ENCODE data around the gene CCND2.
A peak's percentile ranks its signal among the peaks of the same experiment; 100 is the strongest.

CCND2 gene

DNA sequence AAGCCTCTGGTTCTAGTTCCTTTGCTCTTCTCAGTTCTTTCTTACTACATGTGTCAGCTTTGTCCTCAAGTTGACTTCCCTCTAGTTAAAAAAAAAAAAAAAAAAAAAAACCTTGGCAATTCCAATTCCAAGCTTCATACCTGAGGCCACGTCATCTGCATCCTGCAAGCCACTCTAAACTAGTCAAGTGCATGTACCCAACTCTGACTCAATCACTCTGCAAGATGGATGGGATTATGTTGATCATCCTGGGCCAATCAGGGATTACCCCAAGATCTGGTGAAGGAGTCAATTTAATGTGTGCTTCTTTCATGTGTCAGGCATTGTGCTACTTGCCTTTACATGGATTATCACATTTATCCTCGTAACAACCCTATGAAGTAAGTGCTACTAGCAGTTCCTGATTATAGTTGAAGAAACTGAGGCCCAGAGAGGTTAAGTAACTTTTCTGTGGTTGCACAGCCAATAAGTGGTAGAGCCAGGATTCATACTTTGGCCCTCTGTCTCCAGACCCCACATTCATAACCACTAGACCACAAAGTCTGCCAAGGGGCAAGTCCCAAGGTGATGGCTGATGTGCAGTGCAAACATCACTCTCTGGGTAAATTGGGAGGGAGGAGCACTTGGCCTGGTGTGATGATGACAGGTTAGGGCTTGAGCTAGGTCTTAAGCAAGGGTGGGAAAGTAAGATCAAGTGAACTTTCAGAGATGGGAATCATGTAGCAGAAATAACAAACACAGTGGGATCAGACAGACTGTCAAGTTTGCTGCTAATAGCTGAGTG is 17.3 kb upstream of the CCND2 start:
- no peak for DNase-seq (ENCODE audit: low read depth)

DNA sequence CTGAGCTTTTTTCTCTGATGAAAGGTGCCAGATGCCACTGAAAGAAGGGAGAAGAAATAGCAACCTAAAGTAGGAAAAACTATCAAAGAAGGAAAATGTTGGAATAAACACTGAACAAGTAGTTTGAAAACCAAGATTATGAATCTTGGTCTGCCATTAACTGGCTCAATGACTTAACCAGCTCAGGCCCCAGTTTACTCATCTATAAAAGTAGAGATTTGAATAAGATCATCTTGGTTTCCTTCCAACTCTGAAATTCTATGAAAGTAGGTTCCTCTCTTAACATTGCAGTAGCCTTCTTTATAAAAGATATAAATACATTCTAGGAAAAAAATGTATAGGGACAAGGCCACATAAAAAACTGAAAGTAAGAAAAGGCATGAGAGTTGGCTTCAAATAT is 16.1 kb upstream of the CCND2 start:
- no peak for DNase-seq (ENCODE audit: low read depth)

DNA sequence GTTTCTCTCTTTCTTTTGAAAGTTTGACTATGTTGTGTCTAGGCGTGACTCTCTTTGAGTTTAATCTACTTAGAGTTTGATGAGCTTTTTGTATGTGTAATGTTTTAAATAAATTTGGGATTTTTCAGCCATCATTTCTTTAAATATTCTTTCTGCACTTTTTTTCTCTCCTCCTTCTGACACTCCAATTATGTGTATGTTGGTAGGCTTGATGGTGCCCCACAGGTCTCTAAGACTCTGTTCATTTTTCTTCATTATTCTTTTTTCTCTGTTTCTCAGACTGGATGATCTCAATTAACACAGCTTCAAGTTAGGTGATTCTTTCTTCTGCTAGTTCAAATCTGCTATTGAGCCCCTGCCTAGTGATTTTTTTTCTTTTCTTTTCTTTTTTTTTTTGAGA is 14.5 kb upstream of the CCND2 start:
- DNase-seq (ENCODE audit: low read depth), result no peak

DNA sequence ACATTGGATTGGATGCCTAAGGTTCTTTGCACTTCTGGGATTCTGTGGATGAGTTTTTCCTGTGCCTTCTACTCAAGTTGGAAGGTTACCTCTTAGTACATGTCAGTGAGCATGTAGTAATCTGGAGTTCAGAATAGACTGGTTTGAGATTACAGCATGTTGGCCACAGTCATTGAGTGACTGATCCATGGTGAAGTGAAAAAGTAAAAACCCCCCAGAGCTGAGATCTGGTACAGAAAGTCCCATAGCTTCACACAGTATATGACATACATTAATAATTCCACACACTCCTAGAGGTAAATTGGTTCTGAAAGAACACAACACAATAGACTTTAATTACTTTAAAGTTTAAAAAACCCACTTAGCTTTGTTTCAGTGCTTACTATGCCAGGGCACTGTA is 11.9 kb upstream of the CCND2 start:
- DNase-seq (ENCODE audit: low read depth), result no peak

DNA sequence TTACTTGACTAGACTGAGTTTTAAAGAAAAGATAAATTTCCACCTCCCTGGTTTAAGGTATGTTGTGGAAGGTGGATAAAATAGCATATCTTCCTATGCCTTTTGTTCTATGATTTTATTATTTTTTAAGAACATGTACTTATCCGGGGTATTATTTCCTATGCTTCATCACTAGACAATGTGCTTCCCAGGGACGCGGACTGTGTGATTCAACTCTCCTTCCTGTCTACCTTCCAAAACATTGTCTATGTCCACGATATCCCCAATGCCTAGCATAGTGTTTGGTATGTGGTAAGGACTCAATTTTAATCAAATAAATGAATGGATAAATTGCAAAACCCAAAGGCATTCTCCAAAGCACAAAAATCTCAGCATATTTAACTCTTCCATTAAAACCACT is 8.3 kb upstream of the CCND2 start:
- DNase-seq (ENCODE audit: low read depth), result no peak

DNA sequence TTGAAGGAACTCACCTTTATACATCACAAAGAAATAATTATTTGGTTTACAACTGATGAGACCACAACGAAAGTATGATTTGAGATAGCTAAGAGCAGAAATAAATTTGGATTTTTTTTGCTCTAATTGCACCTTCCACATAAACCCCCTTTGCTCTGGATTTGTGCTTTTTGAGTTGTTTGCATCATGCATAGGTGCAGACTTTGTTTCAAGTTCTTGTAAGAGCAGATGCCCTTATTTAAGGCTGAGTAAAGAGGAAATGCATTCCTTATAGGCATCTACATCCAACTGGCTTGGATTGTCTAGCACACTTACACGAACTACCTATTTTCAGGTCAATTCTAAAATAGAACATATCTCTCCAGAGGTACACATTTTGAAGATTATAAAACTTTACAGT is 6.6 kb upstream of the CCND2 start:
- DNase-seq (ENCODE audit: low read depth), result no peak

DNA sequence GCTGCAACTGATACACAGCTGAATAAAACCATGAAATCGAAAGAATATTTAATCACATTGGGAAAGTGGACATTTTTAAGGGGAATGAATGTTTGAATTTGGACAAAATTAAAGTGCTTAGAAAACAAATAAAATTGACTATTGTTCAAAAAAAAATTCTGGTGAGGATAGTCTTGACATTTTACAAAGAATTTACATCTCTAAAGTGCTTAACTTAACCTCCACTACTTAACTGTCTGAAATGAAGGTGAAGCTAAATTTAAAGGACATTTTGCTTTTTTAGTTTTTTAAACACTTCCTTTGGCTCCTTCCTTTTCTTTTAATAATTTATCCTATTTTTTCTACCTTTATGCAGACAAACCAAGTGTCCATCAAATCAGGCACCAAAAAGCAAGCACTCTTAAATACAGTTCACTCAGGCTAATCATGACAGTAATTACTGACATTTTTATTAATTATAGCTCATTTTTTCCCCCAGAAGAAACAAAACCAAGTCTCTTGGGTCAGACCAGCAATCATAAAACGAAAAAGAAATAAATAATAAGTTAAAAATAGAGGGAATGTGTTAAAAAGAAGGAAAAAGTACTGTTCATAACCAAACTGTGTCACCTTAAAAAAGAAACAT is 5.7 kb upstream of the CCND2 start:
- DNase-seq (ENCODE audit: low read depth), result no peak

DNA sequence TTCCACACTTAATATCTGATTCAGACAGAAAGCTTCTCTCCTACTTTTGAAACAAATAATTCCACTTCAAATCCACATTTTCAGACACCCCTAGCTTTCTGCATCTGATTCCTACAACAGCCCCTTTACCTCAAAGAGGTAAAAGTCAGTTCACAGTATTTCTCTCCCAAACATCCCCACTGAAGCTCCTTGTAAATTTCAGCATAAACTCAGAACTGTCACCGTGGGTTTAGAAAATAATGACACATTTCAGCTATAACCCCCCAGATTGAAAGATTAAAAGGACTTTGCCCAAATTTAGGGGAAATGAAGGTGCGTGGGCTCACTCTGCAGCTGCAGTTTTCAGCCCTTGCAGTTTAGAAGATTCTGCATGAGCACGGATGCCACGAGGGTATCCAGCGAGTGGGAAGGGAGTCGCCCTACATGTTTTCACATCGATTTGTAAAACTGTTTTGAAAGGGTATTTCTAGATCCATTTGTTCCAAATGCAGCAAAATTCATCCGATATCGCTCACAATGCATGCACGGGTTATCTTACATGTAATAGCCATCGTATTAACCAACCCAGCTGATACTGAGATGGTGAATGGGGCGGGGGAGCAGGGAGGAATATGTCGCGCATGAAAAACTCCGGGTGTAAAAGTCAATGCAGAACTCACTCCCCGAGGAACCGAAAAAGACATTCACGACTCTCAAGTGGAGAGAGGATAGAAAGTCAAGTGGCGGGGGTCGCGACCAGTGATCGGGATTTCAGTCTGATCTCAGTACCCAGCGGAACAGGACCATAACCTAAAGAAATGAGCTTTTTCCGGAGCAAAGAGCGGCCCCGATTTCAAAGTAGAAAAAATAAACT is 5.0 kb upstream of the CCND2 start:
- no peak for DNase-seq (ENCODE audit: low read depth)

DNA sequence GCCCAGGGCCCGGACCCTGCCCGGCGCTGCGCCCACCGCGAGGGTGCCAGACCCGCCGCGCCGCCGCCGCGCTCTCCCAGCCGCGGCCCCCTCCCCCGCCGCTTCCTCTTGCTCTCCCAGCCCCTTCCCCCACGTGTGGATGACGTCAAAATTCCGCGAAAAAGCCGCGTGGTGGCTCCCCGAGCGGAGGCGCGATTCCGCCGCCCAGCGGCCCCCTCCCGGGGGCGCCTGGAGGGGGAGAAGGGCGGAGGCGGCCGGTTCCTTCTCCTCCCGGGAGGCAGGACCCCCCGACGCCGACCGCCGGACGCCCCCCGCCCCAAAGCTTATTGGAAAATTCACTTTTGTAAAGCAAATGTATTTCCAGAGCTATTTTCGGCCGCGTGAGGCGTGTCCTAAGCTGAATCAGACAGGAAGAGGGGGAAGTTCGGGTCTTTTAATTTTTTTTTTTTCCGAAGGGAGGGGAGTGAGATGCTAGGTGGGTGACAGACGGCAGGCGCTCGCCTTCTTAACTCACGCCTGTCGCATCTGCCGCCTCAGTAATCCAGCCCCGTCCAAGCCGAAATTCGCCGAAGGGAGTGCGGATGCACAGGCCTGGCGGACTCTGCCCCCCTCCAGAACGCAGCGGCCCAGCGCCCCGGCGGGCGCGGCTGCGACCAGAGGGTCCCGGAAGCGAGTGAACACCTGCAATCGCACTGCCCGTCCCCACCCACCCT is 4.1 kb upstream of the CCND2 start:
- peak; percentile 91 for DNase-seq (ENCODE audit: low read depth)

DNA sequence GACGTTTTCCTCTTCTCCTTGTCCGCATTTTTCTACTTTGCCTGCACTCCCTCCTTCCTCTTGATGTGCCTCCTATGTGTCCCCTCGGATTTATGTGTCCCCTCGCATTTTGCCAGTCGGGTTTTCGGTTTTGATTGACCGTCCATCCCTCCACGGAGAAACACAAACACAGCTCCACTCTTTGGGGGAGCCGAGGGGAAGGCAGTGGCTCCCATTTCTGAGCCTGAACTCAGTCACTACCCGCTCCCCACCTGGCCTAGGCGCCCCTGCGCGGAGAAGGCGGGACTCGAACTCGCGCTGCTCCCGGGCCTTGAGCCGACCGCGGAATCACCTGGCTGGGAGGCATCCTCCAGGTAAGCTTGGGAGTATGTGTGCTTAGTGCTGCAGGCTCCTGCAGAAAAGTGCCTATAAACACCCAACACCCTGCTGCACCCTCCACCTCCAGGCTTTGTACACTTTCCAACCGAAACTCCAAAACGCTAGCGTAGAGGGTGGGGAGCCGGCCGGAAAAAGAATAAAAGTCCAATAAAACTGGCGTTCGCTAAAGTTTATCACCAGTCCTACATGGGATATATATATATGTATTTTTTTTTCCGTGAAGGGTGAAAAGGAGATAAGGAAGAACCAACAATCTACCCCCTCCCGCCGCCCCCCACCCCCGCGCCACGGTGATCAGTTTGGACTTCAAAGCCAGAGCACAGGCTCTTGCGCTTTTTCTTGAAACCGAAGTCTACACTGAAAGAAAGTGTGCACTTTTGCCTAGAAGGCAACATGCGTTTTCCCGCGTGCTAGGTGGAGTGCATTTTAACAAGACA is 3.3 kb upstream of the CCND2 start:
- peak; percentile 52 for DNase-seq (ENCODE audit: low read depth)

DNA sequence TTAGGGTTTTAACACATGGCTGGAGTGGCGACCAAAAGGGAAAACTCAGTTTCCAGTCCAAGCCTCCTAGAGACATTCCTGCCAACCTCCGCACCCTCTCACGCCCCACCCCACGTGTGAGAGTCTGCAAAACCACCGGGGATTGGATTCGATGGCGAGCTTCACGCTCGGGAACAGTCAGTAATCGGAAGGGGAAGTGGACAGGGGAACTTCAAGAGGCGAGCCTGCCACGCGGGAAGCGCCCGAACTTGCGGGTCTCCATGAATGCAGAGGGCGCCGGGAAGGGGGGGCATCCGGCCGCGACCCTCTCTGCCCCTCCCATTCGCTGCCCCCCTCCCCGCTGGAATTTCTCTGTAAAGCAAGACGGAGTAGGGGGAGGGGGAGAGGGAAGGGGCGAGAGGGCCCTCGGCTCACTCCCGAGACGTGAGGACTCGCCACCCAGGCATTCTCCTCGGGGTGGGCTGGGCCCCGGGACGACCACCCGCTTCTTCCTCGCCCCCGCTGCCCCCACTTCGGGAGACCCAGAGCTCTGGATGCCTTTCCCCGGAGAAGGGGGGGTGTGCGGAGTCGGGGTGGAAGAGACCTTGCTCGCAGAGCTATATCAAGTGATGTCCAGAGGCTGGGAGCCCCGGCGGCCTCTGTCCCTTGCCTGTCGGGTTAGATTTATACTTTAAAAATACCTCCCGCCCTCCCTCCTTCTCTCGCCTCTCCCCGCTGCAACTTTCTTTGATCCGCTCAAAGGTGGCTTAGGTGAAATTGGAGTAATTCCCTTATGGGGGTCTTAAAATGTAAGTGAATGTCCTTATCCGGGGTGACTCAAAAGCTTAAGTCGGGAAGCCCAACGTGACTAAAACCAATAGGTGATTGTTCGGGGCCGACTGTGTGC is 2.5 kb upstream of the CCND2 start:
- DNase-seq (ENCODE audit: low read depth), result peak; percentile 39

DNA sequence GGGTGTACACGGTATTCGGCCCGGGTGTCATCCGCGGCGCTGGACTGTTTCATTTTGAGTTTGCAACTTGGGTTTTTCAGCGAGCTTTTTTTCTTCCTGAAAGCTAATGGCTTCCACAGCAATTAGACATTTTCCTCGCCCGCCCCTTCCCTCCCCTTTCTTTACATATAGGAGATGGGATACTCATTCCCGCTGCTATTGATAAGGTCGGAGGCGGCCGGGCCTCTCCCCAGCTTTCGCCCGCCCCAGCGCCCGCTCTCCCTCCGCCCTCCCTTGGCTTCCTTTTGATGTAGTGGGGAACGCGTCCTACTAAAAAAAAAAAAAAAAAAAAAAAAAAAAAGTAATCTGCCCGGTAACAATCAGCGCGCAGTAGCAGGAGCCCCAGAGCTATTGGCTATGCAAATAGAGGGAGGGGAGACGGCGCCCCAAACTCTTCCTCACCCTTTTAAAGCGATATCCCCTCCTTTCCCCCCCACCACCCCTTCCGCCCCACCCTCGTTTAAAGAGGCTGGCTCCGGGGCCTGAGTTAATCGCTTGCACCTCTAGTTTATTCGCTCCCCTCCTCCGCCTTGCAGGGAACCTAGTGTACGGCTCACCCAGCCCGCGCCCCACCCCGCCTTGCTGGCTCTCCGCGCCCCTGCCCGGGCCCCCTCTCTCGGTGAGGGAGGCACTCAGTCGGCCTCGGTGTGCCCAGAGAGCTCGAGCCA is 1.7 kb upstream of the CCND2 start:
- peak; percentile 80 for DNase-seq (ENCODE audit: low read depth)

DNA sequence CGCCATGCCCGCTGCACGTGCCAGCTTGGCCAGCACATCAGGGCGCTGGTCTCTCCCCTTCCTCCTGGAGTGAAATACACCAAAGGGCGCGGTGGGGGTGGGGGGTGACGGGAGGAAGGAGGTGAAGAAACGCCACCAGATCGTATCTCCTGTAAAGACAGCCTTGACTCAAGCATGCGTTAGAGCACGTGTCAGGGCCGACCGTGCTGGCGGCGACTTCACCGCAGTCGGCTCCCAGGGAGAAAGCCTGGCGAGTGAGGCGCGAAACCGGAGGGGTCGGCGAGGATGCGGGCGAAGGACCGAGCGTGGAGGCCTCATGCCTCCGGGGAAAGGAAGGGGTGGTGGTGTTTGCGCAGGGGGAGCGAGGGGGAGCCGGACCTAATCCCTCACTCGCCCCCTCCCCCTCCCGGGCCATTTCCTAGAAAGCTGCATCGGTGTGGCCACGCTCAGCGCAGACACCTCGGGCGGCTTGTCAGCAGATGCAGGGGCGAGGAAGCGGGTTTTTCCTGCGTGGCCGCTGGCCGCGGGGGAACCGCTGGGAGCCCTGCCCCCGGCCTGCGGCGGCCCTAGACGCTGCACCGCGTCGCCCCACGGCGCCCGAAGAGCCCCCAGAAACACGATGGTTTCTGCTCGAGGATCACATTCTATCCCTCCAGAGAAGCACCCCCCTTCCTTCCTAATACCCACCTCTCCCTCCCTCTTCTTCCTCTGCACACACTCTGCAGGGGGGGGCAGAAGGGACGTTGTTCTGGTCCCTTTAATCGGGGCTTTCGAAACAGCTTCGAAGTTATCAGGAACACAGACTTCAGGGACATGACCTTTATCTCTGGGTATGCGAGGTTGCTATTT is 914 bp upstream of the CCND2 start:
- peak; percentile 73 for DNase-seq (ENCODE audit: low read depth)

DNA sequence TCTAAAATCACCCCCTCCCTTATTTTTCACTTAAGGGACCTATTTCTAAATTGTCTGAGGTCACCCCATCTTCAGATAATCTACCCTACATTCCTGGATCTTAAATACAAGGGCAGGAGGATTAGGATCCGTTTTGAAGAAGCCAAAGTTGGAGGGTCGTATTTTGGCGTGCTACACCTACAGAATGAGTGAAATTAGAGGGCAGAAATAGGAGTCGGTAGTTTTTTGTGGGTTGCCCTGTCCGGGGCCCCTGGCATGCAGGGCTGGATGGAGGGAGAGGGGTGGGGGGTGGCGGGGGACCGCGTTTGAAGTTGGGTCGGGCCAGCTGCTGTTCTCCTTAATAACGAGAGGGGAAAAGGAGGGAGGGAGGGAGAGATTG is 300 bp upstream of the CCND2 start:
- DNase-seq (ENCODE audit: low read depth), result no peak

DNA sequence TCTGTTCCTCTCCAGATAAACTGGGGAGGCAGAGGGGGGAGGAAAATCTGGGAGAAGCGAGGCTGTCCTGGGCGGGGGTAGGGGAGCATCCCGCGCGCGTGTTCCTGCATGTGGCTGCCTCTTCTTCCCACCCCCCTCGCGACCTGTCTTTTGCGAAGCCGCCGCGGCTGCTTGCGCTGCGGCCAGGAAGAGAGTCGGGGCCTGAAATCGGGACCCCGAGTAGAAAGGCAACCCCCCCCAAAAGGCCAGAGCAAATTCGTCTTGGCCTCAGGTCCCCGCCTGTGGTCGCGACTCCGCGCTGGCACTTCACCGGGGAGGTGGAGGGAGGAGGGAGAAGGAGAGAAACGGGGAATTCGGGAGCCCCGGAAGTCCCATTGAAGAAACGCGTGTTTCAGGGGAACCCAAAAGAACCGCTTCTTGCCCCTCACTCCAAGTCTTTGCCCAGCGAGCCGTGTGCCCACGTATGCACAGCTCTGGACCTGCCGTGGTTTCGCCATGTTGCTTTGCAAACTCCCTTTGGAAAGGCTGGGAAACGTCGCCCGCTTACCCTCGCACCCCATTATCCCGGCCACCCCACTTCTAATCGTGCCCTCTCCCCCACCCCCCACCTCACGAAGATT is 944 bp downstream of the CCND2 start:
- DNase-seq (ENCODE audit: low read depth), result no peak

DNA sequence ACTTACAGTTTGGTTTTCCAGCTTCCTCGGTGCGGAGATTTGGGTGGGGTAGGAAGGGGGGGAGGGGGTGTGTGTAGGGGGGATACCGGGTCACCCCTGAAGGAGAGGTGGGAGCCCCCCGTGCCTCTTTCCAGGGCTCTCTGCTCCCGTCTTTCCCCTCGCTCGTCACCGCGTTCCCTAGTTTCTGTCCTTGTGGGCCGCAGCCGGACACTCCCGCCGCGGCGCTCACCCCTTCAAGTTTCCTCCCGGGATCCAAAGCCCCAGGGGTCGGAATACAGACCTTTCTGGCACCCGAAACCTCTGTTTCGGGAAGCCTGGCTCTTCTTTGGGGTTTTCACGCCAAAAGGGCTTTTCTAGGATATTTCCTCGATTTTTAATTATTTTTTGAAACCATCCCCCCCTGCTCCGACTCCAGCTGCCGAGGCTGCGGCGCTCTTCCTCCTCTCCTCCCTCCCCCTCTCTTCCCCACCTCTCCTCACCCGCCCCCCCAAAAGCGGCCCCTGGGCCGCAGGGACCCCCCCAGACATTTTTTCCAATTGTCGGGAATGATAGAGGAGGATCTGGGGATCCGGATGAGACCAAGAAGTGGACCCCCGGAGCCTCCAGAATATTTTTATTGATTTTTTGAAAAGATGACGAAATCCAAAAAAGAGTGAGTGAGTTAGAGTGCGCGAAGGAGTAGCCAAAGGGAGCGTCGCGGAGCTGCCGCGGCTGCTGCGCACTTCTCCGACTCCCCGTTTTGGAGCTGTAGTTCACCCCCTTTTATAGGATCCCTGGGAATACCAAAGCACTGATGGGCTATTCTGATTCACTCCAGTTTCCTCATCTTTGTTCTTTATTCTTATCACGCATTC is 1.7 kb downstream of the CCND2 start:
- no peak for DNase-seq (ENCODE audit: low read depth)

DNA sequence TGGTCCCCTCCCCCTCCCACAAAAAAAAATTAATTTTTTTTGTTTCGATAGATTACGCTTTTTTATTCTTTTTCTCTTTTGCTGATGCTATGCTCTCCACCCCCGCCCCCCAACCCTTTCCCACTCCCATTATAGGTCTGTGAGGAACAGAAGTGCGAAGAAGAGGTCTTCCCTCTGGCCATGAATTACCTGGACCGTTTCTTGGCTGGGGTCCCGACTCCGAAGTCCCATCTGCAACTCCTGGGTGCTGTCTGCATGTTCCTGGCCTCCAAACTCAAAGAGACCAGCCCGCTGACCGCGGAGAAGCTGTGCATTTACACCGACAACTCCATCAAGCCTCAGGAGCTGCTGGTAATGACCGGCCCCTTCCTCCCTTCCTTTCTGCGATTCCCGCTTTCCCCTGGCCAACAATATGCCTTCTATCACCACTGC is 2.3 kb downstream of the CCND2 start:
- no peak for DNase-seq (ENCODE audit: low read depth)

Measured in activated T-cell treated with anti-CD3 and anti-CD28 coated beads for 48 hours (primary cell).